Ectodermal cell (in vitro differentiated cells): Measurements from ENCODE around the gene OXNAD1.

Experiments
- H3K27ac ChIP-seq: 2 replicates; pipeline ENCODE4 v1.7.0; 2013; ENCODE audit warnings: mild to moderate bottlenecking, low read depth, low read length; ENCODE audit not compliant: insufficient read depth, poor library complexity, severe bottlenecking
- H3K27me3 ChIP-seq: 2 replicates; pipeline ENCODE4 v1.7.0; 2013; ENCODE audit warnings: mild to moderate bottlenecking, low read length; ENCODE audit not compliant: insufficient read depth, control insufficient read depth, poor library complexity, severe bottlenecking
- H3K36me3 ChIP-seq: one replicate; pipeline ENCODE4 v1.7.0; 2013; ENCODE audit warnings: low read length; ENCODE audit not compliant: control insufficient read depth, insufficient read depth
- H3K4me1 ChIP-seq: one replicate; pipeline ENCODE4 v1.7.0; 2013; ENCODE audit warnings: low read length; ENCODE audit not compliant: control insufficient read depth, insufficient read depth
- H3K4me3 ChIP-seq: 2 replicates; pipeline ENCODE4 v1.7.0; 2013; ENCODE audit warnings: low read depth, low read length, control low read depth; ENCODE audit not compliant: insufficient read depth
- H3K9me3 ChIP-seq: 2 replicates; pipeline ENCODE4 v1.7.0; 2013; ENCODE audit warnings: mild to moderate bottlenecking, low read length, moderate library complexity; ENCODE audit not compliant: control insufficient read depth
- WGBS, 2 experiments: methylation state at CpG; one replicate each; pipeline ENCODE4 v1.1.7; 2013; ENCODE audit warnings: missing lambda C conversion rate in 2 of 2; 5-methylcytosine and 5-hydroxymethylcytosine counted together

Gene OXNAD1

DNA sequence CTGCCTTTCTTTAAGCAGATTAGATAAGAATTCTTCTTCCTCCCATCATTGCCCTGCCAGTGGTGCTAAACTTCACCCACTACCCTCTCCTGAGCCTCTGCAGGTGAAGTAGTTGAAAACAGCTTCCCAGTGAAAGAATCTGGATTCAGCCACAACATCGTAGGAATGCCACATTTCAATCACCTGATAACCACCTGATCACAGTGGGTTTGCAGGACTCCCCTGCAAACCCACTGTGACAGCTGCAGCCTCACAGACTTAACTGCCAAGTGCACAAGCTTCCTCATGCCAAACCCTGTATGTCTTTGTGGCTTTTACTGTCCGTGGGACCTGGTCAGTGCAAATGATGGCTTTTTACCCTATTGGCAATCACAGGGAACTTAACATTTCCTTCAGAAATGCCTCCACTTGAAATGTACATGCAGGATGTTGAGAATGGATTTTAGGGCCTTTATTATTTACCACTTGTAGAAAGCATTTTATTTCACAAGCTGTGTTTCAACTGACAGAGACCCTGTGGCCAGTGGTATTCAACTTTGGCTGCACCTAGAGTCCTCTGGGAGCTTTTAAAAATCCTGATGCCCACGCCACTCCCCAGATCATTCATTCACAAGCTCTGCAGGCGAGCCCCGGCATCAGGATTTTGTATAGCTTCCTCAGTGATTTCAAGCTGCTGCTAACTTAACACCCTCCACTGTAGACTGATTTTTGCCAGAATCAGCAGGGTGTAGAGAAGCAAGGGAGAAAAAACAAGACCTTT is 49.1 kb downstream of the OXNAD1 start:
- no peak overlapping the region for H3K27ac ChIP-seq
- H3K9me3 ChIP-seq: no peaks in the 10 kb centered on the region
- H3K27me3 ChIP-seq: no peaks in the 10 kb centered on the region
- H3K4me1 ChIP-seq: no peaks in the 10 kb centered on the region
- H3K36me3 ChIP-seq: no peaks in the 10 kb centered on the region
- 87 to 88% methylated on average over 5 of the region's 5 CpGs for WGBS, 2 experiments
- no peak overlapping the region for H3K4me3 ChIP-seq

DNA sequence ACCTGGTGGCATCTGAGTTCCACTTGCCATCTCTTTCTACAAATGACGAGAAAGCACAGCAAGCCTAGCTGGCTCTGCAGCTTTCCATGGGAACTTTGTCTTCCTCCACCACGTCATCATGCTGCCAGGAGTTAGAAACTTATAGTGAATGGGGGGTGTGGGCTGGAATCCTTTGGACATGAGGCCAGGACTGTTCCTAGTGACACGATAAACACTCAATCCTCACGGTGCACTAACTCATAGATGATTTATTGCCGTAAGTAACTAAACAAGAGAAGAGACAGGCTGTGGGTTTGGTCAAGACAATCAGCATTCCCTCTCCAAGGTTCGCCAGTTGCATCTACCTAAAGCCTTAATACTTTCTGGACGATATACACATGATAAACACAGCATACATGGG is 50.6 kb downstream of the OXNAD1 start:
- H3K27ac ChIP-seq: no peak overlapping the region
- no peaks in the 10 kb centered on the region for H3K36me3 ChIP-seq
- H3K4me1 ChIP-seq: no peaks in the 10 kb centered on the region
- 96 to 97% methylated on average over 7 of the region's 7 CpGs for WGBS, 2 experiments
- H3K9me3 ChIP-seq: no peaks in the 10 kb centered on the region
- H3K27me3 ChIP-seq: no peaks in the 10 kb centered on the region
- no peak overlapping the region for H3K4me3 ChIP-seq

DNA sequence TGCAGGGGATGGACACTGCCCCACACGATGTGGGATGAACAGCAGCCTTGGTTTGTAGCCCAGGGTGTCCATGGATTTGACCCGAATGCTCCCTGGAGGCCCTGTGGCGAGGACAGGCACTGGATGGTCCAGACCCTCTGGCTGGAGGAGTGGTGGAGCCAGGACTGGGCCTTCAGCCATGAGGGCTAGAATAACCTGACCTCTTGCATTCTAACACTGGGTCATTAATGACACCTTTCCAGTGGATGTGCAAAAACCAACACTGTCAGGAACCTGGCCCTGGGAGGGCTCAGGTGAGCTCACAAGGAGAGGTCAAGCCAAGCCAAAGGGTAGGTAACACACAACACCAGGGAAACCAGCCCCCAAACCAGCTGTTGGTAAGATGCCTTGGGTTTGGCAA is 51.4 kb downstream of the OXNAD1 start:
- H3K36me3 ChIP-seq: no peaks in the 10 kb centered on the region
- H3K4me3 ChIP-seq: no peak overlapping the region
- 88 to 94% methylated on average over 3 of the region's 3 CpGs for WGBS, 2 experiments
- H3K27me3 ChIP-seq: no peaks in the 10 kb centered on the region
- H3K9me3 ChIP-seq: no peaks in the 10 kb centered on the region
- H3K4me1 ChIP-seq: no peaks in the 10 kb centered on the region
- no peak overlapping the region for H3K27ac ChIP-seq

DNA sequence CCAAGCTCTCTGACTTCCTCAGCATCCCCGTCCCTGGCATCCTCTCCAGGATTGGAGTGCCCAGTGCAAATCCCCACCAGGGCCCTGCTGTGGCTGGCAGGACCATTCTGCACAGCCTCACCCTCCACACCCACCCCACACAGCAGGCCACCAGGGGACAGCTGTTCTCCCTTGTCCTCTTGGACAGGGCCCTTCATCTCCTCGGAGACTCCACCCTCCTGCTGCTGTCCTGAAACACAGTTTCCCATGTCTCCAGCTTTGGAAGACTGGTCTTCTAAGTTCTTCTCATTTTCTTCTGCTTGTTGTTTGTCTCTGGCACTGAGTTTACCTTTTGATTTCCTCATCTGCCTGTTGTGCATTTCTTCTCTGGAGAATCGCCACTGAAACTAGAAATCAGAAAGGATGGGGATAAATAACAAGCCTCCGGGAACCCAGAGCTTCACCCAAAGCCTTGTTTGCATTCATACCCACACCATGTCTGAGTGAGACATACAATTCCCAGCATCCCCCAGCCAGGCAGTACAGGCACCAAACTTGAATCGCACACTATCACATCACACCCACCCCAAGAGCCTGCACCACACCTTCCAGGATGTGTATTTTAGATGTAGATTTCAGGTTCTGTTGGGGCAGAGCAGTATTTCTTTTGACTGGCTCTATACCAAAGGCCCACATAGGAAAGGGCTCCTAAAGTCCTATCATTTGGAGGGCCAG is 52.0 kb downstream of the OXNAD1 start:
- Histone ChIP-seq H3K4me3 (no peak overlapping the region), H3K4me1 (no peaks in the 10 kb centered on the region), H3K36me3 (no peaks in the 10 kb centered on the region), H3K27ac (no peak overlapping the region), H3K9me3 (no peaks in the 10 kb centered on the region), H3K27me3 (no peaks in the 10 kb centered on the region)
- 87 to 95% methylated on average over 4 of the region's 5 CpGs for WGBS, 2 experiments

DNA sequence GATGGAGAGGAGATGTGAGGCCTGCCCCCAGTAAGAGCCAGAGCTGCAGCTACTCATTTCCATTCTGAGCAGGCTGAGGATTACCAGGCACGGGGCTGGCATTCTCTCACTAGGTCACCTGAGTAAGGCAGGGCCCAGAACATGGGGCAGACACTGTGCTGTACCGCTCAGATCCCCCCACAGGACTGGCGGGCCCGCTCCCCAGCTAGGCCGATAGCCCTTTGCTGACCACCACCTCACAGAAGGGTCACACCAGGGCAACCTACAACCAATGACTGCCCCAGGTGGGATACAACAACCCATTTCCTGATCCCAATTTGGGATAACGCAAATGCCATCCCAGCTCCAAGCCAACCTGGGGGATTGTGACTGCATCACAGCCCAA is 52.5 kb downstream of the OXNAD1 start:
- H3K36me3 ChIP-seq: no peaks in the 10 kb centered on the region
- 92 to 94% methylated on average over 6 of the region's 6 CpGs for WGBS, 2 experiments
- no peaks in the 10 kb centered on the region for H3K4me1 ChIP-seq
- H3K9me3 ChIP-seq: no peaks in the 10 kb centered on the region
- H3K27ac ChIP-seq: no peak overlapping the region
- H3K4me3 ChIP-seq: no peak overlapping the region
- no peaks in the 10 kb centered on the region for H3K27me3 ChIP-seq

DNA sequence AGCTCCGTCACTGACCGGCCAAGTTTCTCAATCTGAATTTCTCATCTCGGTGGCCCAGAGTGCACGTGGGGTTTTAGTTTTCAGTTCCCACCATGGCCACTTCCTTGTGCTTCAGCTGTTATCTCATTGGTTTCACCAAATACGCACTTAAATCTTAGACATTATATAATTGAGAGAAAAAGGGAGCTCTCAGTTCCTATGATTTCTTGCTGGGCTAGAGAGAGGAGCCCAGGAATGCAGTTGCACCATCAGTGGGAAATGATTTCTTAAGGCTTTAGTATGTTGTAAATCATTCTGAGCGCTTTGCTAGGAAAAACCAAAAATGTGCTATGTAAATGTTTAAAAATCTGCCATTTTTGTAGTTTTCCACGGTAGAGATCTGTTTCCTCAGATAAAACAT is 53.2 kb downstream of the OXNAD1 start:
- H3K4me3 ChIP-seq: no peak overlapping the region
- no peak overlapping the region for H3K27ac ChIP-seq
- H3K27me3 ChIP-seq: no peaks in the 10 kb centered on the region
- no peaks in the 10 kb centered on the region for H3K36me3 ChIP-seq
- WGBS, 2 experiments: 97 to 98% methylated on average over 6 to 7 of the region's 7 CpGs
- H3K4me1 ChIP-seq: no peaks in the 10 kb centered on the region
- H3K9me3 ChIP-seq: no peaks in the 10 kb centered on the region

DNA sequence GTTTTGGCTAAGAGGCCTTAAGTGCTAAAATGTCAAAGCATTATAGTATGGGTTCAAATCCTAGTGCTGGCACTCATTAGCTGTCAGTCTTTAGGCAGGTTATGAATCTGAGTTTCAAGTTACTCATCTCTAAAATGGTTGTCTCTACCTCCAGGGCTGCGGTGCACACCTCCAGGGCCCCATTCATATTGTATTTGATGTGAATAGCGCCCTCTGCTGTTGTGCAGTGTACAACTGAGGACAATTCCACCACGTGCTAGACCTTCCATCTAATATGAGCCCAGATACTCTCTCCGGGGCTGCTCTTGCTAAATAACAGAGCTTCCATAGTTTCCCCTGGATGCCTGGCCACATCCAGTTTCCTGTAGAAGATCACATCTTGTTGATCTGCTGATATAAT is 54.3 kb downstream of the OXNAD1 start:
- Histone ChIP-seq H3K36me3 (no peaks in the 10 kb centered on the region), H3K27me3 (no peaks in the 10 kb centered on the region), H3K9me3 (no peaks in the 10 kb centered on the region), H3K4me1 (no peaks in the 10 kb centered on the region), H3K4me3 (no peak overlapping the region), H3K27ac (no peak overlapping the region)
- WGBS, 2 experiments: 72 to 76% methylated on average over 4 of the region's 4 CpGs

DNA sequence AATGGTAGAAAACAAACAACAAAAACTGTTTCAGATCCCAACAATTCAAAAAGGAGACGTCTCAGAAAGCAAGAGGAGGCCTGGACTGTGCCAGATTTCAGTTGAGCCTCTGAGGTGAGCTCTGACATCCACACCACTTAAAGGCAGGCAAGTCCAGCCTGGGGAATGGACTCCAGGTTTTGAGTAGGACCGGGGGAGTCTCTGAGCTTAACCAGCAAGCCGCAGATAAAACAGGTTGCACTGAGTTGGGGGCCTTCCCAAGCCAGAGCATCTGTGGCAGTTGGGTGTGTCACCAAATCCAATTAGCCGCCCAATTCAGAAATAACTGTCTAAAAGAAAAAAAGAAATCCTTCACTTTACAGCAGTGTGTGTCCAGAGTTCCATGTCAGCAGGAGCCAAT is 54.7 kb downstream of the OXNAD1 start:
- Histone ChIP-seq H3K27me3 (no peaks in the 10 kb centered on the region), H3K36me3 (no peaks in the 10 kb centered on the region), H3K4me1 (no peaks in the 10 kb centered on the region), H3K4me3 (no peak overlapping the region), H3K27ac (no peak overlapping the region), H3K9me3 (no peaks in the 10 kb centered on the region)
- WGBS, 2 experiments: 89 to 97% methylated on average over 4 of the region's 4 CpGs

DNA sequence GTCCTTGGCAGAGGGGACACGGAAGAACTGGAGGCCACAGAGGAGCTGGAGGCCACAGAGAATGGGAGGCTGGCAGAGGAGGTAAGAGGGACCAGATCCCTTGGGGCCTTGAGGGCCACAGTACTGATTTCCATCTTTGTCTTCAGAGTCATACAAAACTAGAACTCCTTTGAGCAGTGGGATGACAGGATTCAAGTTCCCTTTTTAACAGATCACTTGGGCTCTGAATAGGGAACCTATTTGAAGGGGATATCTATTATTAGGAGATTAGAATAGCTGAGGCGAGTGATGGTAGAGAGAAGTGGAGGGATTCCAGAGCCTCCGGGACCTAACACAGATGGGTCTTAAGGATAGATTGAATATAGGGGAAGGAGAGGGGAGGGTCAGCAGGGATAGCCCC is 55.7 kb downstream of the OXNAD1 start:
- Histone ChIP-seq H3K27ac (no peak overlapping the region), H3K4me3 (no peak overlapping the region), H3K9me3 (no peaks in the 10 kb centered on the region), H3K4me1 (no peaks in the 10 kb centered on the region), H3K27me3 (no peaks in the 10 kb centered on the region), H3K36me3 (no peaks in the 10 kb centered on the region)
- WGBS, 2 experiments: 93 to 97% methylated on average over 3 of the region's 3 CpGs

DNA sequence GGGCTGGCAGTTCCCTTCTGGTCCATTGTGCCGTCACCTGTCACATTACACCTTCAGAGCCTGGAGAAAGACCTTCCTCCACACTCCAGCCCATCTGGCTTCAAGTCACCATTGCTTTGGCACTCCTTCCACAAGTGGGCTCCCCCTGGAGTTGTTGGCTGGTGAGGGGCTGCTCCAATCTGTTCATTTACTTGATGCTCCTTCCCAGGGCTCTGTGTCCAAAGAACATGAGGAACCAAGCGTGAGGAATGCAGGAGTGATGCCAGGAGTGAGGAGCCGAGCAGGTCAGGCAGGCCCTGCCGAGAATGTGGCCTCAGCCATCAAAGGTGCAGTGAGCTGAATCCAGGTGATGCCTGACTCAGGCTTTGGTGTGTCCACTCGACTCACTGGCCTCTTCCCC is 57.2 kb downstream of the OXNAD1 start:
- Histone ChIP-seq H3K9me3 (no peaks in the 10 kb centered on the region), H3K36me3 (no peaks in the 10 kb centered on the region), H3K4me1 (no peaks in the 10 kb centered on the region), H3K4me3 (no peak overlapping the region), H3K27ac (no peak overlapping the region), H3K27me3 (no peaks in the 10 kb centered on the region)
- WGBS, 2 experiments: 93 to 98% methylated on average over 5 of the region's 5 CpGs
